ENCODE measurements around the gene CHRDL1.

The CHRDL1 gene

DNA sequence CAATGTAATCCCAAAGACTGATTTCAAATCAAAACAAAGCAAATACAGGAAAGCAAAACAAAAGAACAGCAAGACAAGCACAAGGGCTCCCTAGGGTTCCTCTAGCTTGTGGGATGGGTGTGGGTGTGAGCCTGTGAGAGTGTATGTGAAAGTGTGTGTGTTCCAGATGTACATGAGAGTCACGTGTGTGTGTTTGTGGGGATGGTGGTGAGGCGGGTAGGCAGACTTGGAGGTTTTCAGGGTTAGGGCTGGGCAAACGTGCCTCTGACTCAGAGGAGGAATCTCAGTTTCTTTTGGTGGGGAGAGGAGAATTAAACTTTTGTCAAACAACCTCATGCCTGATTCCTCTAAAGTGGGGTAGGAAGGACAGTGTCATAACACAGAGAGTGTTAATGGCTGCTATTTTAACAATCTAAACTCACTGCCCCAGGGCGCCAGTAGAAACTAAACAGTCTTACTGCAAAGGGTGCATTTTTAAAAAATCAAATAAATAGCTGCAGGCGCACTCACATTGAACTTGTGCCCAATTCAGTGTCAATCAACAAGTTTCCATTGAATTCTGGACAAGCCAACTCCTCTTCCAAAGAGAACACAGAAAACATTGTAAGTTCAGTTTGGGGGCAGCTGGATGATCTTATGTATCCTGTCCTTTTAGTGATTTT lies 51.8 kb downstream of the CHRDL1 start:
- DNase-seq (ENCODE audit: low read depth), result no peak

GRCh38 chrX:110741213-110741796 lies 54.3 kb downstream of the CHRDL1 start:
- peak; percentile 40 for DNase-seq (ENCODE audit: low read depth)

- peak; percentile 54 for DNase-seq (ENCODE audit: low read depth)
Observed at GRCh38 chrX:110734894-110735541, 60.6 kb downstream of the CHRDL1 start.

GRCh38 chrX:110734271-110734670 lies 61.3 kb downstream of the CHRDL1 start:
- DNase-seq (ENCODE audit: low read depth), result no peak

DNA sequence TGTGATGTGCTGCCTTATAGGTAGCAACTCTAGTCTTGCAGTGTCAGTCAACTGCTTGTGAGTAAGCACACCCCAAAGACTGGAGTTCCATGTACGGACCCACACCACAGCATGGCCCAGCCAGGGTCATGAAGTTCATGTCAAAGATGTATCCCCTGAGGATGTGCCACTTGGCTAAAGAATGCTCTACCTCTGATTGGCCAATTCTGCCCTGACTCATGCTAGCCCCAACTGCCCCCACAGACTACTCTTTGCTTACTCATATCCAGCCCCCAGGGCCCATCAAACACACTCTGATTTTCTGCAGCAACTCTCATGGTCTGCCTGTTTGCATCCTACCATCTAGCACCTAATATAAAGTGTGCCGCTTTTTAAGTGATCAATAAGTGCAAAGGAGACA lies 62.5 kb downstream of the CHRDL1 start:
- no peak for DNase-seq (ENCODE audit: low read depth)

DNA sequence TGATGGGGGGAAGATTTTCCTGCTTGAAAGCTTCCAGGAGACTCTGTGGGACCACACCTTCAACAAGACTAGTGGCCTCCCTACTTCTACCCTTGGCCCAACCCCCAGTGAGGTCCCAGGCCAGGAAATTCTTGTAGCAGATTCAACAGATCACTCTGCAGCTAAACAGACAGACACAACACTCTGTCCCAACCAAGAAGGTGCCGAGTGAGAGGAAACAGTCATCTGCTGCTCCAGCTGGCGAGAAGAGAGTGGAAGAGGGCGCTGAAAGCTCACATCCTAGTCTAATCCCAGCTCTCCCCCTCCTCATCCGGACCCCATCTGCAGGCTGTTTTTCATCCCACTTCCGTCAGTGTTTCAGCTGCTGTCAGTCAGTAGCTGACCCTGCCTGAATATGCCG lies 63.4 kb downstream of the CHRDL1 start:
- DNase-seq (ENCODE audit: low read depth), result no peak

DNA sequence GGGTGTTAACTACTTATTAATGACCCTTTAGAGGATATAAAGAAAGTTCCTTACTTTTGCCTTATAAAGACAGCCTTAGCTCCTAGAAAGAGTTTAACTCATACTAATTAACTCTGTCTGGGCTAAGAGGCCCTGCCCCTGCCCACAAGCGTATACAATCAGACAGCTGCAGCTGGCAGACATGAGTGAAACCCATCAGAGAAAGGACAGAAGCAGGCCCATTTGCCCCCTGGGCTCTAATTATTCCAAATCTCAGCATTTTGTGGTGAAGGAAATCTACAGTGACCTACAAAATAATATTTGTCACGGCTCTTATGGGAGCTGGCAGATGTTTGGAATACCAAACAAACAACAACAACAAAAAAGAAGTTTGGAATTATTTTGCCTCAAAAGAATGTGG lies 71.8 kb downstream of the CHRDL1 start:
- DNase-seq (ENCODE audit: low read depth), result no peak

DNA sequence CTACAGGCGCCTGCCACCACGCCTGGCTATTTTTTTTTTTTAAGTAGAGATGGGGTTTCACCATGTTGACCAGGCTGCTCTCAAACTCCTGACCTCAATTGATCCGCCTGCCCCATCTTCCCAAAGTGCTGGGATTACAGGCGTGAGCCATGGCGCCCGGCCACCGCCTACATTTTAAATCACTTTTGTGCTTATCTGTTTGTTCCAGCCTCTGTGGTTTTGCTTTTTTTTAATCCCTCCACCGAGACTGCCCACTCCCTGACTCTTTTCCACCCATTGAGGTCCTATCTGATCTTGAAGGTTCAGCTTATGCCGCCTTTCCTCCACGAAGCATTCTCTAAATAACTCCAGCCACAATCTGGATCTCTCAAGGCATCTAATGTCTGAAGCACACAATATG lies 73.5 kb downstream of the CHRDL1 start:
- DNase-seq (ENCODE audit: low read depth), result no peak

- no peak for DNase-seq (ENCODE audit: low read depth)
Observed at GRCh38 chrX:110713666-110714065, 82.0 kb downstream of the CHRDL1 start.

DNA sequence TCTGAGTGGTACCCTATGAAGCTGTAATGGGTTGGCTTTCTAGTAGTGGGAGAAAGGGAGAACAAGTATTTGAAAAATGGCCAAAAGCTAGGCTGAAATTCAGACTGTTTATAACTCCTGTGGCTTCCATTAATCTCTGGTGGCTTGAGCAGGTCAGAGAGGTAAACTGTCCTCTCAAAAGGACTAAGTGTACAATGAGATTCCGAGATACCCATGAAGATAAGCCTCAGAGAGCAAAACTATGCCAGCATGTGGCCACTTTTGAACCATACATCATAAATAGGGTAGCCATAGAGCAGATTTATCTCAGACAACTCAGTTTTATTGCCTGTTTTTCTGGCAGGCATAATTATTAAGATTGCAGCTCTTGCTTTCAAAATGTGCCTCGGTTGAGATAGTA lies 89.2 kb downstream of the CHRDL1 start:
- DNase-seq (ENCODE audit: low read depth), result no peak

GRCh38 chrX:110703641-110704040 lies 92.0 kb downstream of the CHRDL1 start:
- no peak for DNase-seq (ENCODE audit: low read depth)

GRCh38 chrX:110699109-110699508 lies 96.5 kb downstream of the CHRDL1 start:
- DNase-seq (ENCODE audit: low read depth), result no peak

DNA sequence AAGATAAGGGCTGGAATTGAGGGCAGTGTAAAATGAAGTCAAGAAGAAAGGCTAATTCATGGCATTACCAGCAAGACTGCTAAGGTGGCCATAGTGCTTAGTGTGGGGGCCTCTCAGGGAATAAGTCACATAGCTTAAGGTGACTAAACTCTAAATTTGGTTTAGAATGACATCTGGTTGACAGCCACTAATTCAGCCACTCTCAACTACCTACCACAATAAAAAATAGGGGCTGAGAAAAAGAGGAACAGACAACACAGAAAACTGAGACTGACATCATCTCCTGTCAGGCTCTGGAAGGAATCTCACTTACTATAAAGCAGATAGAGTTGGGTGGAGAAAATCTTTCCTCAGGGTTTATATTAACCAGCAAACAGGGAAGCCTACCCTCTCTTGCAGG lies 96.9 kb downstream of the CHRDL1 start:
- no peak for DNase-seq (ENCODE audit: low read depth)

GRCh38 chrX:110692866-110693265 lies 102.8 kb downstream of the CHRDL1 start:
- DNase-seq (ENCODE audit: low read depth), result no peak

GRCh38 chrX:110691446-110691845 lies 104.2 kb downstream of the CHRDL1 start:
- no peak for DNase-seq (ENCODE audit: low read depth)

DNA sequence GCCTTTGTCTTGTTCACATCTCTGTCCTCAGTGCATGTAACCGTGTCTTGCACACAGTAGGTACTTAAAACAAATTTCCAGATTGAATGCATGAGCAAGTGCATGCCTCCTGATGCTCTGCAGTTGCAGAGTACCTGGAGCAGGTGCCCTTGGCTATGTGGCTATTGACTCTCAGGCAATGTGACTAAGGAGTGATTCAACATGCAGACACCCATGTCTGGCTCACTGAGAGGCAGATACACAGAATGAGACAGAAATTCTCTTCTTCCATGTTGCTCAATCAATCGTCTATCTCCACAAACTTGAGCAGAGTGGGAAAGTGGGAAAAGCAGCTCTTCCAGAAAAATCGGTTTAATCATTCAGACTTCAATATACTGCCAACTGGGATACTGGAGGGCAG lies 111.0 kb downstream of the CHRDL1 start:
- no peak for DNase-seq (ENCODE audit: low read depth)

GRCh38 chrX:110683925-110684324 lies 111.7 kb downstream of the CHRDL1 start:
- no peak for DNase-seq (ENCODE audit: low read depth)

DNA sequence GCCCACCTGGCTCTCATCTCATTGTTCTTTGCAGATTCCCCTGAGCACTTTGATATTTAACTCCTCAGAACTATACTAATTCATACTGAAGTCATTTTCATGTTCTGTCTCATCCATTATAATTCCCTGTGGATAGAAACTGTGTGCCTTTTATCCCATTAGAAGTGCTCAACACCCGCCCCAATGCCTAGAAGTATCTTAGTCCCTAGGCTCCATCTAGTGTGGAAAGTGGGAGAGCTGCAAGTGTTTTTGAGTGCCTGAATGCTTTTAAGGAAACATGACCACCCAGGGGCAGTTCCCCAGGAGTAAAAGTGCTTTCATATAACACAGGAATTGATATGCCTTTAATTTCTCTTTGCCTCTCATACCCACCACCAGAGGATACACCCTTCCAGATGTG lies 117.0 kb downstream of the CHRDL1 start:
- DNase-seq (ENCODE audit: low read depth), result no peak

GRCh38 chrX:110675886-110676285 lies 119.7 kb downstream of the CHRDL1 start:
- DNase-seq (ENCODE audit: low read depth), result no peak

- no peak for DNase-seq (ENCODE audit: low read depth)
Observed at GRCh38 chrX:110671068-110671803, 124.4 kb downstream of the CHRDL1 start.

DNA sequence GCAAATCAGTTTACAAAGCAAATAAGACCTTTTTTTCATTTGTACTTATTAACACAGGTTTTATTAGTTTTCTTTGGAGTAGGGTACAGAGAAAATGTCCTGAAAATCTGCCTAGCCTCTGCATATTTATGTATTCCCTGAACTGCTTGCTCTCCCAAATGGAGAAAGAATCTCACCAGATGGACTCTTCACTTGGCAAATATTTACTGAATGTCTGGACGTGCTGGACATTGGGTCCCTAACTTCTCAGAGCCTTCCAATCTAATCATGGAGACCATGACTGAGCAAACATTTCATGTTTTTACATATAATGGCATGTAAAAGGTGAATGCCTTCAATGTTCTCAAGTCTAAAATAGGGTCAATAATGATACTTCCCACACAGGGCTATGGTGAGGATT lies 126.0 kb downstream of the CHRDL1 start:
- no peak for DNase-seq (ENCODE audit: low read depth)

DNA sequence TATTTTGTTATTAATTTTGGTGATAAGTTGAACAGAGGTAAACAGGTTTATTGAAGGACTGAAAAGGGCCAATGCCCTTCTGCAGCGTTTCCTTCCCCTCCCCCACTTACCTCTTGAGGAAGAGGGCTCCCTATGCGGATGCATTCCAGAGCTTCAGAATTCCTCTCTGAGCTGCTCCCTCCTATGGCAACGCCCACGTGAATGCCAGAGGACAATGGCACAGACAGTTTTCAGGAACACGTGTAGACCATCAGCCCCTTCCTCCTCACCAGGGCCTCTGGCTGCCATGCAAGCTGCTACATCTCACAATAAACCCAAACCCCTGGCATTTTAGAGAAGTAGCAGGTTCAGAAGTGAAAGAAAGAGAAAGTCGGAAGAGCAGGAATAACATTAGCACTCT lies 127.9 kb downstream of the CHRDL1 start:
- no peak for DNase-seq (ENCODE audit: low read depth)
